Stimulated activated naive B cell treated with anti-CD40 and anti-IgM and Interleukin-4, amounts not matched to agents 10 μg/mL and 1 μg/mL and 100 μg/mL, for 72 hours (primary cell): Measurements from ENCODE around the gene KCNQ1.

Experiments used
- ATAC-seq, 2 donors: fragments of 150-1000 bp; cut with Tn5 transposase; replicated peaks; 2 replicates each; pipeline ENCODE4 v1.10.0; 2021; ENCODE audit warnings: moderate library complexity in 1 of 2
- DNase-seq: peaks from one replicate; pipeline ENCODE4 v3.0.0; 2021
- H3K27ac Mint-ChIP-seq: one replicate; pipeline ENCODE4 v1.8.0; 2022; ENCODE audit warnings: mild to moderate bottlenecking, mixed read lengths
- H3K27me3 Mint-ChIP-seq, 2 donors: one replicate each; pipeline ENCODE4 v1.8.0; 2022; ENCODE audit warnings: mixed read lengths in 2 of 2
- H3K36me3 Mint-ChIP-seq, 2 donors: one replicate each; pipeline ENCODE4 v1.8.0; 2022; ENCODE audit warnings: mixed read lengths in 2 of 2, mild to moderate bottlenecking in 1 of 2
- H3K4me1 Mint-ChIP-seq, 2 donors: one replicate each; pipeline ENCODE4 v1.8.0; 2022; ENCODE audit warnings: mixed read lengths in 2 of 2, mild to moderate bottlenecking in 1 of 2
- H3K4me3 Mint-ChIP-seq, 2 donors: one replicate each; pipeline ENCODE4 v1.8.0; 2022; ENCODE audit warnings: mild to moderate bottlenecking in 2 of 2, mixed read lengths in 2 of 2, moderate library complexity in 1 of 2
- H3K9me3 Mint-ChIP-seq, 2 donors: one replicate each; pipeline ENCODE4 v1.8.0; 2022; ENCODE audit warnings: mixed read lengths in 2 of 2, mild to moderate bottlenecking in 1 of 2

KCNQ1 gene, protein sequence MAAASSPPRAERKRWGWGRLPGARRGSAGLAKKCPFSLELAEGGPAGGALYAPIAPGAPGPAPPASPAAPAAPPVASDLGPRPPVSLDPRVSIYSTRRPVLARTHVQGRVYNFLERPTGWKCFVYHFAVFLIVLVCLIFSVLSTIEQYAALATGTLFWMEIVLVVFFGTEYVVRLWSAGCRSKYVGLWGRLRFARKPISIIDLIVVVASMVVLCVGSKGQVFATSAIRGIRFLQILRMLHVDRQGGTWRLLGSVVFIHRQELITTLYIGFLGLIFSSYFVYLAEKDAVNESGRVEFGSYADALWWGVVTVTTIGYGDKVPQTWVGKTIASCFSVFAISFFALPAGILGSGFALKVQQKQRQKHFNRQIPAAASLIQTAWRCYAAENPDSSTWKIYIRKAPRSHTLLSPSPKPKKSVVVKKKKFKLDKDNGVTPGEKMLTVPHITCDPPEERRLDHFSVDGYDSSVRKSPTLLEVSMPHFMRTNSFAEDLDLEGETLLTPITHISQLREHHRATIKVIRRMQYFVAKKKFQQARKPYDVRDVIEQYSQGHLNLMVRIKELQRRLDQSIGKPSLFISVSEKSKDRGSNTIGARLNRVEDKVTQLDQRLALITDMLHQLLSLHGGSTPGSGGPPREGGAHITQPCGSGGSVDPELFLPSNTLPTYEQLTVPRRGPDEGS

GRCh38 chr11:2444821-2445745, at the start of gene KCNQ1:
Gene KCNQ1, plus strand, starts transcription at chr11:2445008. Its CDS starts 91 bp downstream, at chr11:2445099.
- Mint-ChIP-seq H3K9me3 (no peaks in the 10 kb centered on the region), H3K27me3 (peaks cover 5 to 14% of the 10 kb centered on the region in 2 donors), H3K36me3 (no peaks in the 10 kb centered on the region), H3K4me3 (peak within 1 kb of the TSS; percentile 90 to 91), H3K4me1 (peaks cover 20 to 30% of the 10 kb centered on the region in 2 donors), H3K27ac (peak within 1 kb of the TSS; percentile 87)
- ATAC-seq: peak; percentile 71 to 77
- DNase-seq: peak; percentile 65

GRCh38 chr11:2395211-2395730, 49.5 kb upstream of the KCNQ1 start:
- no peaks in the 10 kb centered on the region for H3K27me3 Mint-ChIP-seq
- no peaks in the 10 kb centered on the region for H3K9me3 Mint-ChIP-seq
- DNase-seq (no peak), ATAC-seq (no peak)
- H3K4me1 Mint-ChIP-seq: peaks cover 40 to 76% of the 10 kb centered on the region in 2 donors
- H3K27ac Mint-ChIP-seq: peak overlapping the region; percentile 89
- H3K4me3 Mint-ChIP-seq: no peak overlapping the region
- peaks cover 7 to 26% of the 10 kb centered on the region in 2 donors for H3K36me3 Mint-ChIP-seq

DNA sequence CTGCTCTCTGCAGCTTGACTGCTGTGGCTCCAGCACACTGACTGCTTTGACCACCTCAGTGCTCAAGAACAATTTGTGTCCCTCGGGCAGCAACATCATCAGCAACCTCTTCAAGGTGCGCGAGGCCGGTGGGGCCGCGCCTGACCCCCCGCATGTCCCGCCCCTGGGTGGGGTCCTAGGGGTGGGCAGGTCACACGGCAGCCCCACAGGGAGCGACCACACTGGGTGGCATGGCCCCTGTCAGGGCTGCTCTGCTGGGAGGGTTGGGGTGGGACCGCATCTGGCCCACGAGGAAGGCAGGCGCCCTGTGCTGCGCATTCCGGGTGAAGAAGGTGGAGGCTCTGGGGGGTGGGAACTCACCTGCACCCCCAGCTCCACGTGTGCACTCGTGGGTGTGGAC, 49.0 kb upstream of the KCNQ1 start:
- H3K27ac Mint-ChIP-seq: no peak overlapping the region
- ATAC-seq (no peak), DNase-seq (no peak)
- no peaks in the 10 kb centered on the region for H3K9me3 Mint-ChIP-seq
- H3K4me1 Mint-ChIP-seq: peaks cover 36 to 76% of the 10 kb centered on the region in 2 donors
- H3K36me3 Mint-ChIP-seq: peaks cover 9 to 20% of the 10 kb centered on the region in 2 donors
- no peaks in the 10 kb centered on the region for H3K27me3 Mint-ChIP-seq
- no peak overlapping the region for H3K4me3 Mint-ChIP-seq

- ATAC-seq: no peak
- H3K4me3 Mint-ChIP-seq: no peak overlapping the region
Observed at GRCh38 chr11:2396471-2396870, 48.3 kb upstream of the KCNQ1 start.

DNA sequence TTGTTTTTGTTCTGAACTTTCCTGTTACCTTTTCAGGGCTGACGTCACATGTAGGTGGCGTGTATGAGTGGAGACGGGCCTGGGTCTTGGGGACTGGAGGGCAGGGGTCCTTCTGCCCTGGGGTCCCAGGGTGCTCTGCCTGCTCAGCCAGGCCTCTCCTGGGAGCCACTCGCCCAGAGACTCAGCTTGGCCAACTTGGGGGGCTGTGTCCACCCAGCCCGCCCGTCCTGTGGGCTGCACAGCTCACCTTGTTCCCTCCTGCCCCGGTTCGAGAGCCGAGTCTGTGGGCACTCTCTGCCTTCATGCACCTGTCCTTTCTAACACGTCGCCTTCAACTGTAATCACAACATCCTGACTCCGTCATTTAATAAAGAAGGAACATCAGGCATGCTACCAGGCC, 47.8 kb upstream of the KCNQ1 start:
- Mint-ChIP-seq H3K27me3 (no peaks in the 10 kb centered on the region), H3K36me3 (peaks cover 9 to 19% of the 10 kb centered on the region in 2 donors), H3K4me1 (peaks cover 33 to 74% of the 10 kb centered on the region in 2 donors), H3K4me3 (no peak overlapping the region), H3K9me3 (no peaks in the 10 kb centered on the region), H3K27ac (peak overlapping the region; percentile 72)
- DNase-seq (no peak), ATAC-seq (no peak)

More at GRCh38 chr11:2396471-2396870, 48.3 kb upstream of the KCNQ1 start:
- H3K27me3 Mint-ChIP-seq: no peaks in the 10 kb centered on the region
- peaks cover 36 to 74% of the 10 kb centered on the region in 2 donors for H3K4me1 Mint-ChIP-seq
- no peaks in the 10 kb centered on the region for H3K9me3 Mint-ChIP-seq
- H3K27ac Mint-ChIP-seq: peak overlapping the region; percentile 25
- DNase-seq: no peak
- peaks cover 9 to 19% of the 10 kb centered on the region in 2 donors for H3K36me3 Mint-ChIP-seq

DNA sequence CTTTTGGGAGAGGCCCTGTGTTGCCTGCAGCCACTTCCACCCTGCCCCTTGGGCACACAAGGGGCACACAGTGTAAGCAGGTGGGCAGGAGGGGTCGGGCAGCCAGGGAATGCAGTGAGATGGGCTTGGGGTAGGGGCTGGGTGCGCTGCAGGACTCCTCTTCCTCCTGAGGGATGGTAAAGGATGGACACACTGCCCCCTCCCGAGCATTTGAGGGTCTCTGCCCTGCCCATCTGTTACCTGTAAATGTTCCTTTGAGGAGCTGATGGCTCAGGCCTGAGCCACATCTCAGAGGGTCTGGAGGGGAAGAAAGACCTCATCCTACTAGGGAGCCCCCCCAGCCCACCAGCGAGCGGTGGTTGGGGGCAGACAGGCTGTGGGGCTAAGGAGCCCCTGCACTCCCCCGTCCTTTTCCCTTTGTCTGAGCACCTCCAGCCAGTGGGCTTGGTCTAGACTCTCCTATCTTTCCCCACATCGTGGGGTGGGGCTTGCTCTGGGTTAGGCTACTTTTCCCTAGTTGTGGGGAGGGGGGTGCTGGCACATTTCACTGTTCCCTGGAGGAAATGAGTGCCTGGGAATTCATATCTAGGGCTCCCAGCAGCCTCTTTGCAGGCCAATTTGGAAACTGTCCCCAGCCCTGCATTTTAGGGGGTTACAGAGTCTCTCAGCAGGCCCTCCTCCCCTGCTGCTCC, 46.0 kb upstream of the KCNQ1 start:
- DNase-seq (no peak), ATAC-seq (no peak)
- Mint-ChIP-seq H3K9me3 (no peaks in the 10 kb centered on the region), H3K27ac (peak overlapping the region; percentile 98), H3K4me3 (peak overlapping the region; percentile 96), H3K4me1 (peaks cover 28 to 67% of the 10 kb centered on the region in 2 donors), H3K27me3 (no peaks in the 10 kb centered on the region), H3K36me3 (peaks cover 12 to 31% of the 10 kb centered on the region in 2 donors)

GRCh38 chr11:2399488-2400068, 45.2 kb upstream of the KCNQ1 start:
- H3K4me3 Mint-ChIP-seq: peak overlapping the region; percentile 96
- peaks cover 17 to 33% of the 10 kb centered on the region in 2 donors for H3K36me3 Mint-ChIP-seq
- ATAC-seq (no peak), DNase-seq (no peak)
- no peaks in the 10 kb centered on the region for H3K9me3 Mint-ChIP-seq
- H3K4me1 Mint-ChIP-seq: peaks cover 23 to 59% of the 10 kb centered on the region in 2 donors
- H3K27me3 Mint-ChIP-seq: no peaks in the 10 kb centered on the region
- peak overlapping the region; percentile 98 for H3K27ac Mint-ChIP-seq

- Mint-ChIP-seq H3K36me3 (peaks cover 17 to 32% of the 10 kb centered on the region in 2 donors), H3K9me3 (no peaks in the 10 kb centered on the region), H3K4me1 (peaks cover 19 to 54% of the 10 kb centered on the region in 2 donors), H3K27me3 (no peaks in the 10 kb centered on the region), H3K27ac (peak within 1 kb of the TSS; percentile 98), H3K4me3 (peak within 1 kb of the TSS; percentile 96)
- ATAC-seq (peak; percentile 89), DNase-seq (peak; percentile 100)
Observed at GRCh38 chr11:2400069-2400761, 44.6 kb upstream of the KCNQ1 start, which contains the start of gene TSSC4. Gene TSSC4, plus strand, starts transcription at chr11:2400750. Its CDS starts 1,884 bp downstream, at chr11:2402634.

DNA sequence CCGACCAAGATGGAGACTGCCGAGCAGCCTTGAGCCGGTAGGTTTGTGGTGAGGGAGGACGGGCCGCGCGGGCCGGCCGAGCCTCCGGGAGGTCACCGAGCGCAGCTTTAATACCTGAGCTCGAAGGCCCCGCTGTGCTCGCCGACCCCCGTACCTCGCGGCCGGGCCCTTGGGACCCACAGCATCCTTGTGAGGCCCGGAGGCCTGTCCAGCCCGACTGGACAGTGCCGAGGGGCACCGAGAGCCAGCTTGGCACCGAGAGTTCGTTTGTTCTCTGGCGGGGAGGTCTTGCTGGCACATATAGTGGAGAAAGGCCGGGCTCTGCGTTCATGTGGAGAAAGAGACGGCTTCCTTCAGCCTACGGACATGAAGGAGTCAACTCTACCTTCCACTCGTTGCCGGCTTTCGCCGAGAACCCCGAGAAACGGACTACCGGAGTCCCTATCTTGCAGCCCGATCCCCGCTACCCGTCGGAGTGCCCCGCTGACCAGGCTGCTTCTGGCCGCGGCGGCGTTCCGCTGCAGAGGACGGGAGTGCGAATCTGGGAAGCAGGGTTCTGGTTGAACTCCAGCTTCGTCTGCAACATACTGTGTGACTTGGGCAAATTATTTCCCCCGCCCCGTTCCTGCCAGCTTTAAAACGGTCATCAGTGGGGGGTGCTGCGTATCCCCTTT, 43.9 kb upstream of the KCNQ1 start:
- Mint-ChIP-seq H3K27me3 (no peaks in the 10 kb centered on the region), H3K9me3 (no peaks in the 10 kb centered on the region), H3K27ac (peak overlapping the region; percentile 98), H3K36me3 (peaks cover 21 to 35% of the 10 kb centered on the region in 2 donors), H3K4me3 (peak overlapping the region; percentile 96), H3K4me1 (peaks cover 22 to 54% of the 10 kb centered on the region in 2 donors)
- no peak for ATAC-seq
- DNase-seq: no peak

- ATAC-seq (no peak), DNase-seq (no peak)
- H3K27me3 Mint-ChIP-seq: no peaks in the 10 kb centered on the region
- peak overlapping the region; percentile 98 for H3K27ac Mint-ChIP-seq
- H3K4me3 Mint-ChIP-seq: peak overlapping the region; percentile 96
- no peaks in the 10 kb centered on the region for H3K9me3 Mint-ChIP-seq
- peaks cover 22 to 54% of the 10 kb centered on the region in 2 donors for H3K4me1 Mint-ChIP-seq
- peaks cover 21 to 35% of the 10 kb centered on the region in 2 donors for H3K36me3 Mint-ChIP-seq
Observed at GRCh38 chr11:2401436-2401984, 43.3 kb upstream of the KCNQ1 start.

DNA sequence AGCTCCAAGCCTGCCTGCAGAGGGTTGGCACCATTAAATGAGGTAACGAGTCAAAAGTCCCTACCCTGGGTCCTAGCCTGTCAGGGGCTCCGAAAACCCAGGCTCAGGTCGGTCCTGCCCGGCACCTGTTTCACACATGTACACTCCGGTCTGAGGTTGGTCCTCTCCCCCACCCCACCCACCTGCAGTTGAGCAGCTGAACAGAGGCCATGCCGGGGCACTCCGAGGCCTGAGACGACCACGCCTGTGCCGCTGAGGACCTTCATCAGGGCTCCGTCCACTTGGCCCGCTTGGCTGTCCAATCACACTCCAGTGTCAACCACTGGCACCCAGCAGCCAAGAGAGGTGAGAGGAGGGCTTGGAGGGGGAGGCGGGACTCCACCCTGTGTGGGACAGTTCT, 42.7 kb upstream of the KCNQ1 start:
- Mint-ChIP-seq H3K27ac (peak overlapping the region; percentile 37), H3K9me3 (no peaks in the 10 kb centered on the region), H3K36me3 (peaks cover 15 to 30% of the 10 kb centered on the region in 2 donors), H3K4me1 (peaks cover 22 to 50% of the 10 kb centered on the region in 2 donors), H3K27me3 (no peaks in the 10 kb centered on the region), H3K4me3 (peak overlapping the region; percentile 96)
- no peak for ATAC-seq
- DNase-seq: no peak
